K562 (cell line): ENCODE measurements around the gene ZNF821. TPM values are rescaled to one million over a fixed set of nuclear protein-coding genes. Genes with fewer than 3 reads are reported as not detected.

Experiments used
- BCOR ChIP-seq: fragments of 450-650 bp; IDR thresholded peaks from 2 replicates; pipeline ENCODE4 v1.6.1; 2016
- CCNT2 ChIP-seq: IDR thresholded peaks from 2 replicates; pipeline ENCODE4 v1.6.1; 2011; ENCODE audit warnings: borderline replicate concordance, low read depth, mild to moderate bottlenecking, moderate library complexity, mixed read lengths, low read length; ENCODE audit not compliant: insufficient read length; ENCODE audit errors: extremely low read depth
- CEBPB ChIP-seq: fragments of 450-650 bp; IDR thresholded peaks from 2 replicates; pipeline ENCODE4 v1.6.1; 2016; ENCODE audit warnings: missing genetic modification characterization, missing compliant biosample characterization
- EGR1 ChIP-seq: fragments of 450-650 bp; conservative IDR thresholded peaks from 2 replicates; pipeline ENCODE4 v1.6.1; 2017; ENCODE audit warnings: mild to moderate bottlenecking
- NR2C1 ChIP-seq, 2 experiments: fragments of 450-650 bp; IDR thresholded peaks; 2 replicates each; pipeline ENCODE4 v1.6.1; 2017; ENCODE audit warnings: mild to moderate bottlenecking in 2 of 2, antibody characterized with exemption in 1 of 2, inconsistent platforms in 1 of 2, missing compliant biosample characterization in 1 of 2, missing genetic modification characterization in 1 of 2
- RAD51 ChIP-seq: fragments of 450-650 bp; IDR thresholded peaks from 2 replicates; pipeline ENCODE4 v1.7.1; 2016; ENCODE audit warnings: low read depth, mild to moderate bottlenecking, borderline replicate concordance
- RBBP5 ChIP-seq: fragments of 200-600 bp; sonication (generic); IDR thresholded peaks from 2 replicates; pipeline ENCODE4 v1.6.1; 2012; ENCODE audit warnings: borderline replicate concordance, mild to moderate bottlenecking, low read length, control low read depth, inconsistent platforms; ENCODE audit not compliant: insufficient read depth, poor library complexity, severe bottlenecking
- RFX1 ChIP-seq: fragments of 450-650 bp; IDR thresholded peaks from 2 replicates; pipeline ENCODE4 v1.6.1; 2016; ENCODE audit warnings: mild to moderate bottlenecking, moderate library complexity
- SMARCE1 ChIP-seq: fragments of 450-650 bp; IDR thresholded peaks from 2 replicates; pipeline ENCODE4 v1.7.1; 2016; ENCODE audit warnings: mild to moderate bottlenecking
- ZFX ChIP-seq: sonication (generic); formaldehyde crosslinking; IDR thresholded peaks from 2 replicates; pipeline ENCODE4 v1.8.0; 2022; ENCODE audit warnings: mild to moderate bottlenecking, missing genetic modification reagents, moderate library complexity
- ZNF133 ChIP-seq: fragments of 250-450 bp; sonication (Bioruptor Pico); IDR thresholded peaks from 2 replicates; pipeline ENCODE4 v1.4.0; 2020; ENCODE audit warnings: mild to moderate bottlenecking
- ZNF140 ChIP-seq: fragments of 250-450 bp; sonication (Bioruptor Pico); IDR thresholded peaks from 2 replicates; pipeline ENCODE4 v1.8.0; 2021; ENCODE audit warnings: moderate library complexity, mild to moderate bottlenecking, inconsistent platforms
- ZNF76 ChIP-seq: fragments of 250-450 bp; sonication (Bioruptor Pico); IDR thresholded peaks from 2 replicates; pipeline ENCODE4 v1.4.0; 2020; ENCODE audit warnings: mild to moderate bottlenecking, moderate library complexity, borderline replicate concordance
- polyA plus RNA-seq, 8 experiments: library from polyadenylated mRNA; depleted of rRNA in 4 of 8; stranded (reverse) in 5 of 8; unstranded in 3 of 8; fragments of >200 nt; fragmentation: Nextera tagmentation in 2 of 8; fragmentation: Illumina TruSeq in 1 of 8; extraction: Ambion mirVana in 2 of 8; extraction: Trizol in 1 of 8; gene quantifications; 2 replicates each; pipeline versions ENCODE4 v1.2.1 to v1.2.3, GENCODE V29; 2011 to 2014; ENCODE audit warnings: inconsistent platforms in 1 of 8, missing spikeins in 1 of 8
- total RNA-seq, 7 experiments: library from RNA; depleted of rRNA in 6 of 7; stranded (reverse); fragments of >200 nt in 6 of 7; fragmentation: Illumina TruSeq in 2 of 7; extraction: Trizol in 2 of 7; gene quantifications; 2 replicates each; pipeline versions ENCODE4 v1.2.1 to v1.2.3, GENCODE V29; 2011 to 2021; ENCODE audit warnings: low replicate concordance in 1 of 7
- TF ChIP-seq, protein P1 (sequence below): fragments of 450-650 bp; IDR thresholded peaks from 2 replicates; pipeline ENCODE4 v1.7.0; 2016; ENCODE audit warnings: borderline replicate concordance
- TF ChIP-seq, protein P2 (sequence below): sonication (generic); formaldehyde crosslinking; IDR thresholded peaks from 2 replicates; pipeline ENCODE4 v1.8.1; 2023; ENCODE audit warnings: mild to moderate bottlenecking, missing genetic modification reagents
- TF ChIP-seq, protein P3 (sequence below), 3 experiments: fragments of 200-800 bp in 1 of 3; sonication (Bioruptor generic) in 1 of 3; sonication (generic) in 1 of 3; formaldehyde crosslinking in 1 of 3; IDR thresholded peaks; 2 replicates each; pipeline versions ENCODE4 v1.6.1 to v1.8.0; 2016 to 2022; ENCODE audit warnings: mild to moderate bottlenecking in 2 of 3, missing compliant biosample characterization in 2 of 3, missing genetic modification characterization in 2 of 3, missing genetic modification reagents in 1 of 3
- TF ChIP-seq, protein P4 (sequence below): fragments of 450-650 bp; IDR thresholded peaks from one replicate; pipeline ENCODE4 v1.6.1; 2018; ENCODE audit warnings: mild to moderate bottlenecking, moderate library complexity; ENCODE audit not compliant: partially characterized antibody
- TF ChIP-seq, protein P5 (sequence below): fragments of 450-650 bp; IDR thresholded peaks from 2 replicates; pipeline ENCODE4 v1.6.1; 2018; ENCODE audit warnings: mild to moderate bottlenecking, low read depth; ENCODE audit not compliant: partially characterized antibody

Gene ZNF821
- total and polyA plus RNA-seq, 9 of the 15 experiments (the other 6 are each of a cell fraction or from before 2014, with no cell fraction given), result 0.38 to 5.6 (median 3.6) TPM

DNA sequence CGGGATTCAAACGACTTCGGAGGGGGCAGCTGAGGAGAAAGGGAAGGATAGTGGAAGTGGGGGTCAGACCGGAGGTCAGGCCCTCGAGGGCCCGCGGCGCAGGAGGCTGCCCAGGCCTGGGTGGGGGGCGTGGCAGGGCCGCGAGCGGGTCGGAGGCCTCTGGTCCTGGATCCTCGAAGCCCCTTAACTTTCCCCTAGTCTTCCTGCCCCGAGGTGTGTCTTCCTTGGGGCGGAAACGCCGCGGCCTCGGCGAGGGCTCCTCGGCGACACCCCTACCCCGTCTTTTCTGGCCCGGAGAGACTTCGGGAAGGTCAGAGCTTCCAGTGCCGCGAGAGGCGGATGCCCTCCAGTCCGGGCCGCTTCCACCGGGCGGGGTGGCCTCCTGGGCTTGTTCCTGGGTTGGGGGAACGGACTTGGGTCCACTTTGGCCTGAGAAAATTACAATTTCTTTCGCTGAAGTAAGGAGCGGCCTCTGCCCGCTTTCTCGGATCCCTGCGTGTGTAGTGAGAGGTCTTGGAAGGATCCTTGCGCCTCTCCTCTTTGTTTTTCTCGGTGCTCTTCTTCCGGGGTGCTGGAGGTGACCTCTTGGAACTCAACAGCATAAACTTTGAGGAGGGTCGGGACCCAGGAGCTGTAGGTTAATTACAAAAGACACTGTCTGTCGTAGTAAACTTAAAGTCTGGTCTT lies 11.8 kb upstream of the ZNF821 start (continued):
- TF ChIP-seq, protein P1, sequence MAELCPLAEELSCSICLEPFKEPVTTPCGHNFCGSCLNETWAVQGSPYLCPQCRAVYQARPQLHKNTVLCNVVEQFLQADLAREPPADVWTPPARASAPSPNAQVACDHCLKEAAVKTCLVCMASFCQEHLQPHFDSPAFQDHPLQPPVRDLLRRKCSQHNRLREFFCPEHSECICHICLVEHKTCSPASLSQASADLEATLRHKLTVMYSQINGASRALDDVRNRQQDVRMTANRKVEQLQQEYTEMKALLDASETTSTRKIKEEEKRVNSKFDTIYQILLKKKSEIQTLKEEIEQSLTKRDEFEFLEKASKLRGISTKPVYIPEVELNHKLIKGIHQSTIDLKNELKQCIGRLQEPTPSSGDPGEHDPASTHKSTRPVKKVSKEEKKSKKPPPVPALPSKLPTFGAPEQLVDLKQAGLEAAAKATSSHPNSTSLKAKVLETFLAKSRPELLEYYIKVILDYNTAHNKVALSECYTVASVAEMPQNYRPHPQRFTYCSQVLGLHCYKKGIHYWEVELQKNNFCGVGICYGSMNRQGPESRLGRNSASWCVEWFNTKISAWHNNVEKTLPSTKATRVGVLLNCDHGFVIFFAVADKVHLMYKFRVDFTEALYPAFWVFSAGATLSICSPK, result no peak
- no peak for TF ChIP-seq ZNF133 (CRISPR knock-in tag)
- TF ChIP-seq, protein P2, sequence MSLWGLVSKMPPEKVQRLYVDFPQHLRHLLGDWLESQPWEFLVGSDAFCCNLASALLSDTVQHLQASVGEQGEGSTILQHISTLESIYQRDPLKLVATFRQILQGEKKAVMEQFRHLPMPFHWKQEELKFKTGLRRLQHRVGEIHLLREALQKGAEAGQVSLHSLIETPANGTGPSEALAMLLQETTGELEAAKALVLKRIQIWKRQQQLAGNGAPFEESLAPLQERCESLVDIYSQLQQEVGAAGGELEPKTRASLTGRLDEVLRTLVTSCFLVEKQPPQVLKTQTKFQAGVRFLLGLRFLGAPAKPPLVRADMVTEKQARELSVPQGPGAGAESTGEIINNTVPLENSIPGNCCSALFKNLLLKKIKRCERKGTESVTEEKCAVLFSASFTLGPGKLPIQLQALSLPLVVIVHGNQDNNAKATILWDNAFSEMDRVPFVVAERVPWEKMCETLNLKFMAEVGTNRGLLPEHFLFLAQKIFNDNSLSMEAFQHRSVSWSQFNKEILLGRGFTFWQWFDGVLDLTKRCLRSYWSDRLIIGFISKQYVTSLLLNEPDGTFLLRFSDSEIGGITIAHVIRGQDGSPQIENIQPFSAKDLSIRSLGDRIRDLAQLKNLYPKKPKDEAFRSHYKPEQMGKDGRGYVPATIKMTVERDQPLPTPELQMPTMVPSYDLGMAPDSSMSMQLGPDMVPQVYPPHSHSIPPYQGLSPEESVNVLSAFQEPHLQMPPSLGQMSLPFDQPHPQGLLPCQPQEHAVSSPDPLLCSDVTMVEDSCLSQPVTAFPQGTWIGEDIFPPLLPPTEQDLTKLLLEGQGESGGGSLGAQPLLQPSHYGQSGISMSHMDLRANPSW, result no peak
- TF ChIP-seq CCNT2, result peak; percentile 0
- no peak for TF ChIP-seq BCOR
- TF ChIP-seq NR2C1 (IDR thresholded peaks at IDR 0.05), result peak; percentile 45
- peak; percentile 58 for TF ChIP-seq NR2C1 (tag; IDR thresholded peaks at IDR 0.05)
- TF ChIP-seq, protein P3, sequence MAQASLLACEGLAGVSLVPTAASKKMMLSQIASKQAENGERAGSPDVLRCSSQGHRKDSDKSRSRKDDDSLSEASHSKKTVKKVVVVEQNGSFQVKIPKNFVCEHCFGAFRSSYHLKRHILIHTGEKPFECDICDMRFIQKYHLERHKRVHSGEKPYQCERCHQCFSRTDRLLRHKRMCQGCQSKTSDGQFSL (CRISPR knock-in tag; IDR thresholded peaks at IDR 0.05), result no peak
- TF ChIP-seq, protein P3 (tag; IDR thresholded peaks at IDR 0.05), result no peak
- TF ChIP-seq ZNF76, result no peak
- TF ChIP-seq ZFX (CRISPR knock-in tag), result peak; percentile 54; the same call in 1 of the 2 replicates
- TF ChIP-seq RFX1, result no peak
- TF ChIP-seq, protein P4, sequence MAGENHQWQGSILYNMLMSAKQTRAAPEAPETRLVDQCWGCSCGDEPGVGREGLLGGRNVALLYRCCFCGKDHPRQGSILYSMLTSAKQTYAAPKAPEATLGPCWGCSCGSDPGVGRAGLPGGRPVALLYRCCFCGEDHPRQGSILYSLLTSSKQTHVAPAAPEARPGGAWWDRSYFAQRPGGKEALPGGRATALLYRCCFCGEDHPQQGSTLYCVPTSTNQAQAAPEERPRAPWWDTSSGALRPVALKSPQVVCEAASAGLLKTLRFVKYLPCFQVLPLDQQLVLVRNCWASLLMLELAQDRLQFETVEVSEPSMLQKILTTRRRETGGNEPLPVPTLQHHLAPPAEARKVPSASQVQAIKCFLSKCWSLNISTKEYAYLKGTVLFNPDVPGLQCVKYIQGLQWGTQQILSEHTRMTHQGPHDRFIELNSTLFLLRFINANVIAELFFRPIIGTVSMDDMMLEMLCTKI, result no peak
- no peak for TF ChIP-seq ZNF140 (CRISPR knock-in tag)
- no peak for TF ChIP-seq EGR1
- TF ChIP-seq SMARCE1, result no peak
- TF ChIP-seq CEBPB (tag), result no peak
- no peak for TF ChIP-seq RAD51
- TF ChIP-seq, protein P5, sequence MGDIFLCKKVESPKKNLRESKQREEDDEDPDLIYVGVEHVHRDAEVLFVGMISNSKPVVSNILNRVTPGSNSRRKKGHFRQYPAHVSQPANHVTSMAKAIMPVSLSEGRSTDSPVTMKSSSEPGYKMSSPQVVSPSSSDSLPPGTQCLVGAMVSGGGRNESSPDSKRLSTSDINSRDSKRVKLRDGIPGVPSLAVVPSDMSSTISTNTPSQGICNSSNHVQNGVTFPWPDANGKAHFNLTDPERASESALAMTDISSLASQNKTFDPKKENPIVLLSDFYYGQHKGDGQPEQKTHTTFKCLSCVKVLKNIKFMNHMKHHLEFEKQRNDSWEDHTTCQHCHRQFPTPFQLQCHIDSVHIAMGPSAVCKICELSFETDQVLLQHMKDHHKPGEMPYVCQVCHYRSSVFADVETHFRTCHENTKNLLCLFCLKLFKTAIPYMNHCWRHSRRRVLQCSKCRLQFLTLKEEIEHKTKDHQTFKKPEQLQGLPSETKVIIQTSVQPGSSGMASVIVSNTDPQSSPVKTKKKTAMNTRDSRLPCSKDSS, result no peak
- peak; percentile 7 for TF ChIP-seq RBBP5
